GM12878 (cell line): ENCODE measurements around the gene GAMT. TPM values are rescaled to one million over a fixed set of nuclear protein-coding genes. Genes with fewer than 3 reads are reported as not detected.
A peak's percentile ranks its signal among the peaks of the same experiment; 100 is the strongest.

Source experiments
- ATAC-seq: fragments of 200-7000 bp; cut with Tn5 transposase; 3 replicates; pipeline ENCODE4 v1.9.1; 2020; ENCODE audit warnings: mild to moderate bottlenecking, moderate library complexity
- BruUV-seq: library from RNA; stranded (reverse); fragments of 400-500 nt; replicated peaks from 2 replicates; lab custom pipeline; 2021; lab: Mats Ljungman, UMichigan
- CTCF ChIA-PET: fragments of 300-600 bp; sonication (Branson Sonifier 250); formaldehyde crosslinking; extraction: SDS; loops from one replicate; lab custom pipeline; 2021; ENCODE audit warnings: inconsistent platforms; lab: Yijun Ruan, JAX
- POLR2A ChIA-PET: fragments of 350-600 bp; formaldehyde crosslinking; extraction: SDS; loops from one replicate; lab custom pipeline; 2021; ENCODE audit warnings: inconsistent platforms; lab: Charles Lee
- RAD21 ChIA-PET: fragments of 300-600 bp; sonication (Branson Sonifier 250); formaldehyde crosslinking; loops from one replicate; lab custom pipeline; 2023; ENCODE audit warnings: antibody characterized with exemption; ENCODE audit not compliant: unreplicated experiment; lab: Charles Lee
- SMC1A ChIA-PET: fragments of 300-600 bp; sonication (Branson Sonifier 250); formaldehyde crosslinking; loops from one replicate; lab custom pipeline; 2023; ENCODE audit not compliant: unreplicated experiment, uncharacterized antibody; lab: Charles Lee
- DNase-seq: peaks from one replicate; pipeline ENCODE4 v3.0.0-alpha.2; 2011; ENCODE audit warnings: low read depth, low spot score
- FAIRE-seq: peaks from 3 replicates; lab custom pipeline; 2011; peaks lifted over from hg19 to GRCh38; lab: Jason Lieb, UNC
- H2AFZ ChIP-seq: 2 replicates; pipeline ENCODE4 v1.6.0; 2011; ENCODE audit warnings: low read depth, low read length, control low read depth; ENCODE audit not compliant: control insufficient read depth
- H3K27ac ChIP-seq: 2 replicates; pipeline ENCODE4 v1.5.1; 2011; ENCODE audit warnings: control low read depth; ENCODE audit not compliant: control insufficient read depth, insufficient read depth
- H3K27me3 ChIP-seq, 2 experiments: replicated peaks in 1 of 2; 2 replicates each; pipeline versions ENCODE4 v1.6.0 to v1.6.1; 2011; ENCODE audit warnings: low read length in 1 of 2; ENCODE audit not compliant: control insufficient read depth in 2 of 2, insufficient read depth in 2 of 2
- H3K36me3 ChIP-seq, 2 experiments: 2 replicates each; pipeline ENCODE4 v1.5.1; 2011; ENCODE audit warnings: low read length in 1 of 2; ENCODE audit not compliant: control insufficient read depth in 2 of 2, insufficient read depth in 2 of 2
- H3K4me1 ChIP-seq: 2 replicates; pipeline ENCODE4 v1.6.1; 2011; ENCODE audit warnings: mild to moderate bottlenecking, low read length, moderate library complexity, mixed read lengths; ENCODE audit not compliant: control insufficient read depth, insufficient read depth
- H3K4me2 ChIP-seq: 2 replicates; pipeline ENCODE4 v1.6.0; 2011; ENCODE audit warnings: control low read depth; ENCODE audit not compliant: control insufficient read depth, insufficient read depth
- H3K4me3 ChIP-seq: fragments of 200-600 bp; sonication (generic); 2 replicates; pipeline ENCODE4 v1.5.1; 2016
- H3K79me2 ChIP-seq: 2 replicates; pipeline ENCODE4 v1.6.0; 2011; ENCODE audit warnings: low read length; ENCODE audit not compliant: control insufficient read depth, insufficient read depth
- H3K9ac ChIP-seq: 2 replicates; pipeline ENCODE4 v1.8.0; 2011; ENCODE audit warnings: low read length, control low read depth, mixed read lengths; ENCODE audit not compliant: control insufficient read depth, insufficient read depth
- H3K9me3 ChIP-seq: replicated peaks from 3 replicates; pipeline ENCODE4 v1.5.1; 2011; ENCODE audit warnings: mild to moderate bottlenecking, low read length; ENCODE audit not compliant: control insufficient read depth, insufficient read depth
- H4K20me1 ChIP-seq: 2 replicates; pipeline ENCODE4 v1.6.0; 2011; ENCODE audit not compliant: control insufficient read depth, insufficient read depth
- POLR2A ChIP-seq: IDR thresholded peaks from 2 replicates; pipeline ENCODE4 v1.6.1; 2011; ENCODE audit warnings: low read depth, mild to moderate bottlenecking, low read length
- TARDBP ChIP-seq: IDR thresholded peaks from 2 replicates; pipeline ENCODE4 v1.6.1; 2016; ENCODE audit warnings: borderline replicate concordance
- ZNF274 ChIP-seq: IDR thresholded peaks from one replicate; pipeline ENCODE4 v1.8.0; 2011; ENCODE audit not compliant: insufficient read length, insufficient read depth
- WGBS: methylation state at CpG from one replicate; pipeline ENCODE4 v1.1.6; 2016; ENCODE audit warnings: low lambda C conversion rate; ENCODE audit not compliant: insufficient replicate concordance, insufficient coverage; ENCODE audit errors: missing lambda C conversion rate; 5-methylcytosine and 5-hydroxymethylcytosine counted together
- in situ Hi-C: fragments of 300-500 bp; cut with MboI; formaldehyde crosslinking; loops from 9 replicates; pipeline ENCODE4 v1.14.3; 2018; ENCODE audit warnings: mixed read lengths
- intact Hi-C: fragments of 100-400 bp; cut with micrococcal nuclease; formaldehyde crosslinking; loops from one replicate; pipeline ENCODE4 v1.14.2; 2022; ENCODE audit not compliant: unreplicated experiment
- polyA plus RNA-seq, 11 experiments: library from polyadenylated mRNA; depleted of rRNA in 4 of 11; unstranded in 6 of 11; stranded (reverse) in 5 of 11; fragments of >200 nt; fragmentation: Nextera tagmentation in 4 of 11; fragmentation: Illumina TruSeq in 1 of 11; extraction: Ambion mirVana in 4 of 11; extraction: Trizol in 1 of 11; gene quantifications; 1 replicate in 1 of 11; 2 replicates in 10 of 11; pipeline versions ENCODE4 v1.2.1 to v1.2.3, GENCODE V29; 2011 to 2016; ENCODE audit warnings: inconsistent platforms in 2 of 11, missing spikeins in 2 of 11, low read depth in 1 of 11
- total RNA-seq, 4 experiments: library from RNA; depleted of rRNA in 3 of 4; stranded (reverse); fragments of >200 nt in 3 of 4; fragmentation: Illumina TruSeq in 1 of 4; extraction: Trizol in 1 of 4; gene quantifications; 2 replicates each; pipeline versions ENCODE4 v1.2.1 to v1.2.3, GENCODE V29; 2013 to 2021
- TF ChIP-seq, protein P1 (sequence below): IDR thresholded peaks from 2 replicates; pipeline ENCODE4 v1.6.1; 2011; ENCODE audit warnings: borderline replicate concordance, low read depth, mild to moderate bottlenecking, moderate library complexity, low read length; ENCODE audit not compliant: insufficient read depth, poor library complexity, severe bottlenecking
- TF ChIP-seq, protein P2 (sequence below): IDR thresholded peaks from 2 replicates; pipeline ENCODE4 v1.6.1; 2012; ENCODE audit warnings: low read depth, low read length, improper control_type of control experiment

GAMT gene
- total and polyA plus RNA-seq, 10 of the 15 experiments (the other 5 are each of a cell fraction or from before 2014, with no cell fraction given), result 1.6 to 131 (median 38.8) TPM

DNA sequence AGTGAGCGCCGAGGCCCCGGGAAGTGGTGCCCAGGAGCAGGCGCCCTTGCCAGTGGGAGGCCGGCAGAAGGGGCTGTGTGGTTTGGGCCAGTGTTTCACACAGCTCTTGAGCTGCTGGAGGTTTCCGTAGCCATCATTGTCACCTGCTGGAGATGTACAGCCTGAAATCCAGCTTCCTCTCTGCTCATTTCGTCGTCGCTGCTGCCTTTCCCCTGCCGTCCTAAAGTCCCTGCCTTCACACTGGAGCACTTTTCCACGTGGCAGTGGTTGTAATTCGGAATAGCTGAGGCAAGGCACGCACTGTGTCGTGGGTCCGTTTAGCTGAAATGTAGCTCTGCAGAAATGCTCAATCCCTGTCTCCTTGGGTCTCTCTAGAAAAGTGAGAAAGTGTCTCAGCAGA is 19.2 kb upstream of the GAMT start:
- ATAC-seq (no peak), DNase-seq (no peak), FAIRE-seq (no peak)
- intact Hi-C loops (no loop called here), in situ Hi-C loops (no loop called here)
- no peak overlapping the region for H2AFZ ChIP-seq
- peaks cover 25 to 58% of the 10 kb centered on the region in 2 experiments; a peak in 3 of 4 replicates for H3K36me3 ChIP-seq
- WGBS, result 97% methylated on average over 15 of the region's 15 CpGs
- ChIA-PET RAD21 (no interaction called here), CTCF (no interaction called here), SMC1A (interaction anchor here (1.1 kb wide), 1 partner anchor 17 kb away, joined by 3 read pairs; no protein-coding TSS in a partner anchor), POLR2A (interaction anchor here (0.6 kb wide), 2 partner anchors 24 to 352 kb away, joined by 4 to 5 read pairs; no protein-coding TSS in a partner anchor)
- H3K27me3 ChIP-seq, result no peaks in the 10 kb centered on the region
- H3K9ac ChIP-seq, result no peak overlapping the region
- peaks cover 7% of the 10 kb centered on the region for H4K20me1 ChIP-seq
- TF ChIP-seq ZNF274, result no peak
- TF ChIP-seq, protein P1, sequence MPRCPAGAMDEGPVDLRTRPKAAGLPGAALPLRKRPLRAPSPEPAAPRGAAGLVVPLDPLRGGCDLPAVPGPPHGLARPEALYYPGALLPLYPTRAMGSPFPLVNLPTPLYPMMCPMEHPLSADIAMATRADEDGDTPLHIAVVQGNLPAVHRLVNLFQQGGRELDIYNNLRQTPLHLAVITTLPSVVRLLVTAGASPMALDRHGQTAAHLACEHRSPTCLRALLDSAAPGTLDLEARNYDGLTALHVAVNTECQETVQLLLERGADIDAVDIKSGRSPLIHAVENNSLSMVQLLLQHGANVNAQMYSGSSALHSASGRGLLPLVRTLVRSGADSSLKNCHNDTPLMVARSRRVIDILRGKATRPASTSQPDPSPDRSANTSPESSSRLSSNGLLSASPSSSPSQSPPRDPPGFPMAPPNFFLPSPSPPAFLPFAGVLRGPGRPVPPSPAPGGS, result no peak
- 0 out of 2 replicates have a peak, but pooled peaks have one; percentile 30 for TF ChIP-seq POLR2A
- TF ChIP-seq, protein P2, sequence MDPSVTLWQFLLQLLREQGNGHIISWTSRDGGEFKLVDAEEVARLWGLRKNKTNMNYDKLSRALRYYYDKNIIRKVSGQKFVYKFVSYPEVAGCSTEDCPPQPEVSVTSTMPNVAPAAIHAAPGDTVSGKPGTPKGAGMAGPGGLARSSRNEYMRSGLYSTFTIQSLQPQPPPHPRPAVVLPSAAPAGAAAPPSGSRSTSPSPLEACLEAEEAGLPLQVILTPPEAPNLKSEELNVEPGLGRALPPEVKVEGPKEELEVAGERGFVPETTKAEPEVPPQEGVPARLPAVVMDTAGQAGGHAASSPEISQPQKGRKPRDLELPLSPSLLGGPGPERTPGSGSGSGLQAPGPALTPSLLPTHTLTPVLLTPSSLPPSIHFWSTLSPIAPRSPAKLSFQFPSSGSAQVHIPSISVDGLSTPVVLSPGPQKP, result no peak
- TF ChIP-seq TARDBP, result no peak
- no peak overlapping the region for H3K4me2 ChIP-seq
- BruUV-seq, result no TSS peak
- H3K4me1 ChIP-seq, result no peaks in the 10 kb centered on the region
- H3K27ac ChIP-seq, result no peak overlapping the region
- H3K4me3 ChIP-seq, result no peak overlapping the region
- H3K79me2 ChIP-seq, result peaks cover 27% of the 10 kb centered on the region
- no peaks in the 10 kb centered on the region for H3K9me3 ChIP-seq
